ENCODE data around the gene PRSS36. TPM values are rescaled to one million over a fixed set of nuclear protein-coding genes. Genes with fewer than 3 reads are reported as not detected.

The PRSS36 gene
- total RNA-seq, 1 donor = 1.1 TPM

GRCh38 chr16:31193874-31194273 lies 44.0 kb upstream of the PRSS36 start:
- H3K4me3 ChIP-seq (ENCODE audit: low read depth, low read length) = no peak overlapping the region
- no peak for DNase-seq (ENCODE audit: low read depth)
- no peak for TF ChIP-seq CTCF (IDR thresholded peaks at IDR 0.05; ENCODE audit: insufficient read depth, low read length)

- no peak for DNase-seq (ENCODE audit: low read depth)
- TF ChIP-seq CTCF (IDR thresholded peaks at IDR 0.05; ENCODE audit: insufficient read depth, low read length) = no peak
- no peak overlapping the region for H3K4me3 ChIP-seq (ENCODE audit: low read depth, low read length)
These were observed 43.2 kb upstream of the PRSS36 start for GRCh38 chr16:31192856-31193642.

DNA sequence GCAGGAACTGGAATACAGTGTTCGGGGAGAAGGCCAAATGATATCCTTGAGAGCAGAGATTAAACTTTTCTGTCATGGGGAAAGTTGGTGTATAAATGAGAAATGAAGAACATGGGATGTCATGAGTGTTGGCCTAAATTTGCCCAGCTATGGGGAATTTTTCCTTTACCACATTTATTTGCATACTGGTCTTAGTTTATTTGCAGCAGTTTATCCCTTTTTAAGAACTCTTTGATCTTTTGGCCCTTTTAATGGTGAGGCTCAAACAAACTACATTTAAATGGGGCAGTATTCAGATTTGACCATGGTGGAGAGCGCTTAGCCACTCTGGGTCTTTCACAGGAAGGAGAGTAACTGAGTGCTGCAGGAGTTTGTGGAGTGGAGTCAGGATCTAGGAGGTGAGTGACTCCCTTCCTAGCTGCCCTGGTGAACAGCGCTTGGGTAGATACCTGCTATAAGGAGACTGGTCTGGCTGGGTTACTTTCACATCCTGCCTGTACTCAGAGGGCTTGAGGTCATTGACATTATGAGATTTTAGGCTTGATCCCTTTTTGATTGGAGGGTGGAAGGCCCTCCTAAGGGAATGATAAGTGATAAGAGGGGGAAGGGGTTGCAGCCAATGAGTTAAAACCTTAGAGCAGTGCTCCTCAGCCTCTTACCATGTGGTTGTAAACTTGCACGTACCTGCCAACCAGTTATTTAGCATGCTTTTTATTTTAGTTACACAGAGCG lies 42.0 kb upstream of the PRSS36 start:
- no peak for TF ChIP-seq CTCF (IDR thresholded peaks at IDR 0.05; ENCODE audit: insufficient read depth, low read length)
- DNase-seq (ENCODE audit: low read depth) = no peak
- H3K4me3 ChIP-seq (ENCODE audit: low read depth, low read length) = no peak overlapping the region

DNA sequence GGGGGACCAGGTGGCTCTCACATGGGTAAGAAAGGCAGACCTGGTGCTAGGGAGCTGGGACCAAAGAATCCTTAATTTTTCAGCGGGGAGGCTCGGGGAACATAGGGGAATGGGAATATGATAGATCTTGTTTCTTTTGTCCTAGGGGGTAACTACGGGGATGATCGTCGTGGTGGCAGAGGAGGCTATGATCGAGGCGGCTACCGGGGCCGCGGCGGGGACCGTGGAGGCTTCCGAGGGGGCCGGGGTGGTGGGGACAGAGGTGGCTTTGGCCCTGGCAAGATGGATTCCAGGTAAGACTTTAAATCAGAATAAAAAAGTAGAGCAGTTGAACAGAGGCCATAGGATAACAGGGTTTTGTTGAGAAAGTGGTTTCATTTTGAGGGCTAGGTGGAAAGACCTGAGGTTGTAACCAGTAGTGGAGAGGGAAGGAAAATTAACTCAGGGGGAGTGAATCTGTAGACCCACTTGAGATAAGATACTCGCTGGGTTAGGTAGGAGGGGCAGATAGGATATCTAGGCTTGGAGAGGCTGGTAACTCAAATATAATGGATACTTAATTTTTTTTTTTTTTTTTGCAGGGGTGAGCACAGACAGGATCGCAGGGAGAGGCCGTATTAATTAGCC lies 41.1 kb upstream of the PRSS36 start:
- DNase-seq (ENCODE audit: low read depth) = no peak
- H3K4me3 ChIP-seq (ENCODE audit: low read depth, low read length) = no peak overlapping the region
- no peak for TF ChIP-seq CTCF (IDR thresholded peaks at IDR 0.05; ENCODE audit: insufficient read depth, low read length)

- no peak overlapping the region for H3K4me3 ChIP-seq (ENCODE audit: low read depth, low read length)
- TF ChIP-seq CTCF (IDR thresholded peaks at IDR 0.05; ENCODE audit: insufficient read depth, low read length) = no peak
- no peak for DNase-seq (ENCODE audit: low read depth)
These were observed 40.2 kb upstream of the PRSS36 start for GRCh38 chr16:31190061-31190460.

DNA sequence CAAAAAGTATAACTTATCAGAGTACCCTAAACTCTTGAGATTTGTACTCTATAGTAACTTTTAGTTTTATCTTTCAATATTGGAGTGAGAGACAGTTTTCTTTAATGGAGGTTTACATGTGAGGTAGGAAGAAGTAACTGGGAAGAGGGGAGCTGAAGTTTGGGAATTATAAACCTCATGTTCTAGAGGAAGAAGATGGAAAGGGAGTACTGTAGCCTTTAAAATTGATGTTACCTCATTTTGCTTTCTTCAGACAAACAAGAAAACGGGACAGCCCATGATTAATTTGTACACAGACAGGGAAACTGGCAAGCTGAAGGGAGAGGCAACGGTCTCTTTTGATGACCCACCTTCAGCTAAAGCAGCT lies 39.5 kb upstream of the PRSS36 start:
- no peak overlapping the region for H3K4me3 ChIP-seq (ENCODE audit: low read depth, low read length)
- no peak for DNase-seq (ENCODE audit: low read depth)
- no peak for TF ChIP-seq CTCF (IDR thresholded peaks at IDR 0.05; ENCODE audit: insufficient read depth, low read length)

Data from fibroblast of the aortic adventitia (primary cell).